ENCODE data around the gene C1orf21.

C1orf21 gene

DNA sequence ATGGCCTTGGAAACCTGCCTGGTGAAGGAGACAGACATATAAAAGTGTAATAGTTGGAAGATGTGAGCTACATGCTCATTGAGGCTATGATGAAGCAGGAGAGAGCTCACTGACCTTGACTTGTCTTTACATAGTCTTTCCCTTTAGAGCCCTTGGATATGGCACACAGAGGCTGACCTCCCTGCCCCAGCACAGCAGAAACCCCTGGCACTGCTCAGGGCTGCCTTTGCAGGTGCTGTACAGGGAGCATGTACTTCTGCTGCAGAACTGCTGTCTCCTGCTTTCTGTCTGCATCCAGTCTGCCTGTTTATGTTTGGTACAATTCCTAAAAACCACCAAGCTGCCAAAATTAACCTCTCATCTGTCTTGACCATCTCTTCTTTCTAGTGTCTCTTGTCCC, 80.5 kb downstream of the C1orf21 start:
- TF ChIP-seq CTCF (IDR thresholded peaks at IDR 0.05): no peak

DNA sequence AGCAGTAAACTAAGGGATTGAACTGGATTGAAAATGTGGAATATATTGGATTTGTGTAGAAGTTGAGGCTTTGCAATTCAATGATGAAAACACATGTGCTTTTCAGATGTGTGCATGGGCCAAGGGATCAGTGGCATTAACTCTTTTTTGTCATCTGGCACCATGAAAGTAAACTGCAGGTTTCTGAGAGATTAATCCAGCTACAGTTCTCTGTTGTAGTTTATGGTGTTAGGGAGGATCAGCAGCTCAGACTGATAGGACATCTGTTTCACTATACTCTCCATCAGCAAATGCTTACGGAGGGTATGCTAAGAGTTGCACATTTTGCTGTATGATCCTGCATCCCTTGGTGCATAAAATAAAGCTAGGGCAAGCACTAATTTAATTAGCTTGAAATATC, 82.6 kb downstream of the C1orf21 start:
- TF ChIP-seq CTCF (IDR thresholded peaks at IDR 0.05): no peak

GRCh38 chr1:184471686-184472085, 84.9 kb downstream of the C1orf21 start:
- TF ChIP-seq CTCF (IDR thresholded peaks at IDR 0.05): no peak

- TF ChIP-seq CTCF (IDR thresholded peaks at IDR 0.05): no peak
Measured at GRCh38 chr1:184472136-184472535, 85.3 kb downstream of the C1orf21 start.

- TF ChIP-seq CTCF (IDR thresholded peaks at IDR 0.05): no peak
Measured at GRCh38 chr1:184473176-184473966, 86.5 kb downstream of the C1orf21 start.

DNA sequence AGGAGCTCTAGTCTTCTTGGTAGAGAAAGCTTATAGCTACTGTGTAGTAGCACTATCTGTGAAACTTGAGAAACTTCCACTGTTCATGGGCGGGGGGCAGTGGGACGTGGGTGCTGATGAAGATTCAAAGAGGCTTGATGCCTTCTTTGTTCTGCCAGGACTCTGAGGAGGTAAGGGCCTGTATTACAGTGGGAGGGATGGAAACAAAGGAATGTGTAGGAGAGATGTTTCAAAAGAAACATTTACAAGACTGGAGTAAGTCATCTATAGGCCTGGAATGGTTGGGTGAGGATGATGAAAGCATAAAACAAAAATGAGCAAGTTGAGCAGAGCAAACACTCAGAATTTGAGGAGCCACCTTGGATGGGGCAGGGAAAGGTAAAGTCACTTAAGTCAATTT, 89.4 kb downstream of the C1orf21 start:
- TF ChIP-seq CTCF (IDR thresholded peaks at IDR 0.05): no peak

DNA sequence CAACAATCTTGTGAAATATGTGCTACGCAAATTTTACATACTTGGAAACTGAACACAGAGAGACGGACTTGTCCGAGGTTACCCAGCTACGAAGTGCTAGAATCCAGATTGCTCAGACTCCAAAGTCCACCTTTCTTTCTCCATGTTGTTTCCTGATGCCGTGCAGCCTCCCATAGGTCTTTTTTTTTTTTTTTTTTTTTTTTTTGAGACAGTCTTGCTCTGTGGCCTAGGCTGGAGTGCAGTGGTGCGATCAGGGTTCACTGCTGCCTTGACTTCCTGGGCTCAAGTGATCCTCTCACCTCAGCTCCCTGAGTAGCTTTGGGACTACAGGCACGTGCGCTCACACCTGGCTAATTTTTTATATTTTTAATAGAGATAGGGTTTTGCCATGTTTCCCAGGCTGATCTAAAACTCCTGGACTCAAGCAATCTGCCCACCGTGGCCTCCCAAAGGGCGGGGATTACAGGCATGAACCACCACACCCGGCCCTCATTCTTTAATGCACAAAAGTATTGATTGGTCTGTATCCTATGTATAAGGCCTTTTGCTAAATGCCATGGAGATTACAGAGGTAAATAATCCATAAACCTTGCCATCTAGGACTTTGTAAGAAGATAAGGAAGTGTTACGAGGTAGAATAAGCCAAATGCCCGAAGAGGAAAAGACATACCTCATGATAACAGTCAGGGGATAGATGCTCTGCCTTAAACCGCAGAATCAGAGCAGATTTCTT, 92.8 kb downstream of the C1orf21 start:
- no peak for TF ChIP-seq CTCF (IDR thresholded peaks at IDR 0.05)
